MM.1S (cell line): ENCODE results near the gene PER1.

Experiments
- EZH2 ChIP-seq: fragments of 300-600 bp; sonication (generic); optimal IDR thresholded peaks from 2 replicates; pipeline ENCODE3; 2017; ENCODE audit warnings: low read depth, mild to moderate bottlenecking, antibody characterized with exemption, low read length, mixed read lengths
- EZH2phosphoT487 ChIP-seq: fragments of 300-600 bp; sonication (generic); IDR thresholded peaks from 2 replicates; pipeline ENCODE4 v1.6.1; 2018; ENCODE audit warnings: antibody characterized with exemption, low read length
- TF ChIP-seq, protein P1 (sequence below): fragments of 300-600 bp; sonication (generic); IDR thresholded peaks from 2 replicates; pipeline ENCODE4 v1.5.1; 2016; ENCODE audit warnings: antibody characterized with exemption, low read length, mixed read lengths

DNA sequence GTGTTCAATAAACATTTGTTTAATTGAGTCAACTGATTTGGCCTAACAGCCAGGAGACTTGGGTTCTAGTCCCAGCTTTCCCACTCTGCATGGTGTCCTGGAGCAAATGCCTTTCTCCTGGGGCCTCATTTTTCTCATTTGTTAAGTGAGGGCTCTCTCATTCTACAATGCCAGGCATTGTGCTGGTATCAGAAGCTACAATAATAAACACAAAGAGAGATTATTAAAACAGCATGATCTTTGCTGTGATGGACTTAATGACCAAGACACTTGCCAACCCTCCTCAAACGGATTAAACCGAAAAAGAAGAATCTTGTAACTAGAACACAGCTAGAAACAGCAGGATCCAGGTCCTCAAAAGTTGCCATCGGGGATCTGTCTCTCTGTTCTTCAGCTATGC, 15.3 kb upstream of the PER1 start:
- TF ChIP-seq, protein P1, sequence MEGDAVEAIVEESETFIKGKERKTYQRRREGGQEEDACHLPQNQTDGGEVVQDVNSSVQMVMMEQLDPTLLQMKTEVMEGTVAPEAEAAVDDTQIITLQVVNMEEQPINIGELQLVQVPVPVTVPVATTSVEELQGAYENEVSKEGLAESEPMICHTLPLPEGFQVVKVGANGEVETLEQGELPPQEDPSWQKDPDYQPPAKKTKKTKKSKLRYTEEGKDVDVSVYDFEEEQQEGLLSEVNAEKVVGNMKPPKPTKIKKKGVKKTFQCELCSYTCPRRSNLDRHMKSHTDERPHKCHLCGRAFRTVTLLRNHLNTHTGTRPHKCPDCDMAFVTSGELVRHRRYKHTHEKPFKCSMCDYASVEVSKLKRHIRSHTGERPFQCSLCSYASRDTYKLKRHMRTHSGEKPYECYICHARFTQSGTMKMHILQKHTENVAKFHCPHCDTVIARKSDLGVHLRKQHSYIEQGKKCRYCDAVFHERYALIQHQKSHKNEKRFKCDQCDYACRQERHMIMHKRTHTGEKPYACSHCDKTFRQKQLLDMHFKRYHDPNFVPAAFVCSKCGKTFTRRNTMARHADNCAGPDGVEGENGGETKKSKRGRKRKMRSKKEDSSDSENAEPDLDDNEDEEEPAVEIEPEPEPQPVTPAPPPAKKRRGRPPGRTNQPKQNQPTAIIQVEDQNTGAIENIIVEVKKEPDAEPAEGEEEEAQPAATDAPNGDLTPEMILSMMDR: no peak
- TF ChIP-seq EZH2phosphoT487 (no peak), EZH2 (no peak)
